ENCODE measurements around the gene ATP7B. TPM values are rescaled to one million over a fixed set of nuclear protein-coding genes. Genes with fewer than 3 reads are reported as not detected.

The ATP7B gene
- total RNA-seq, 1 donor from 2014 or later: 19.3 TPM

DNA sequence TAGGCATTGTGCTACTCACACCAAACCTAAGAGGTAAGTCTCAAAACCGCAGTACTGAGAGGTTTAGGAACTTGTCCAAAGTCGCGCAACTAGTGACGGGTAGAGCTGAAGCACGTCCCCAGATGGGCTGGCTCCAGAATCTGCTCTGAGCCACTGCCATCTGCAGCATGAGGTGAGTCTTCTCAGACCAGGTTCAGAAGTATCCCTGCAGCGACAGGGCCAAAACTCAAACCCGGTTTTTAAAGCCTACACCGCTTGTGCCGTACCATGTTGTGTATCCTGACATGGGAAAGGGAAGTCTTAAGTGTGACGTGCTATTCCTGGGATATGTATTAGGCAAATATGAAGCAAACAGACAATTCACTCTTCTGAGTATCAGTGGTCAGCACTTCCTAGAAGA is 45.1 kb downstream of the ATP7B start:
- Mint-ChIP-seq H3K9me3 (ENCODE audit: unreplicated experiment) (no peaks in the 10 kb centered on the region), H3K4me3 (ENCODE audit: unreplicated experiment) (no peak overlapping the region), H3K27ac (ENCODE audit: unreplicated experiment) (no peak overlapping the region), H3K27me3 (ENCODE audit: unreplicated experiment) (peaks cover 2% of the 10 kb centered on the region), H3K4me1 (ENCODE audit: unreplicated experiment) (peaks cover 16% of the 10 kb centered on the region), H3K36me3 (ENCODE audit: low read depth, unreplicated experiment) (peaks cover 14% of the 10 kb centered on the region)
- DNase-seq (ENCODE audit: low spot score): no peak
- TF ChIP-seq, protein P1, sequence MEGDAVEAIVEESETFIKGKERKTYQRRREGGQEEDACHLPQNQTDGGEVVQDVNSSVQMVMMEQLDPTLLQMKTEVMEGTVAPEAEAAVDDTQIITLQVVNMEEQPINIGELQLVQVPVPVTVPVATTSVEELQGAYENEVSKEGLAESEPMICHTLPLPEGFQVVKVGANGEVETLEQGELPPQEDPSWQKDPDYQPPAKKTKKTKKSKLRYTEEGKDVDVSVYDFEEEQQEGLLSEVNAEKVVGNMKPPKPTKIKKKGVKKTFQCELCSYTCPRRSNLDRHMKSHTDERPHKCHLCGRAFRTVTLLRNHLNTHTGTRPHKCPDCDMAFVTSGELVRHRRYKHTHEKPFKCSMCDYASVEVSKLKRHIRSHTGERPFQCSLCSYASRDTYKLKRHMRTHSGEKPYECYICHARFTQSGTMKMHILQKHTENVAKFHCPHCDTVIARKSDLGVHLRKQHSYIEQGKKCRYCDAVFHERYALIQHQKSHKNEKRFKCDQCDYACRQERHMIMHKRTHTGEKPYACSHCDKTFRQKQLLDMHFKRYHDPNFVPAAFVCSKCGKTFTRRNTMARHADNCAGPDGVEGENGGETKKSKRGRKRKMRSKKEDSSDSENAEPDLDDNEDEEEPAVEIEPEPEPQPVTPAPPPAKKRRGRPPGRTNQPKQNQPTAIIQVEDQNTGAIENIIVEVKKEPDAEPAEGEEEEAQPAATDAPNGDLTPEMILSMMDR (IDR thresholded peaks at IDR 0.05; ENCODE audit: unreplicated experiment): no peak

DNA sequence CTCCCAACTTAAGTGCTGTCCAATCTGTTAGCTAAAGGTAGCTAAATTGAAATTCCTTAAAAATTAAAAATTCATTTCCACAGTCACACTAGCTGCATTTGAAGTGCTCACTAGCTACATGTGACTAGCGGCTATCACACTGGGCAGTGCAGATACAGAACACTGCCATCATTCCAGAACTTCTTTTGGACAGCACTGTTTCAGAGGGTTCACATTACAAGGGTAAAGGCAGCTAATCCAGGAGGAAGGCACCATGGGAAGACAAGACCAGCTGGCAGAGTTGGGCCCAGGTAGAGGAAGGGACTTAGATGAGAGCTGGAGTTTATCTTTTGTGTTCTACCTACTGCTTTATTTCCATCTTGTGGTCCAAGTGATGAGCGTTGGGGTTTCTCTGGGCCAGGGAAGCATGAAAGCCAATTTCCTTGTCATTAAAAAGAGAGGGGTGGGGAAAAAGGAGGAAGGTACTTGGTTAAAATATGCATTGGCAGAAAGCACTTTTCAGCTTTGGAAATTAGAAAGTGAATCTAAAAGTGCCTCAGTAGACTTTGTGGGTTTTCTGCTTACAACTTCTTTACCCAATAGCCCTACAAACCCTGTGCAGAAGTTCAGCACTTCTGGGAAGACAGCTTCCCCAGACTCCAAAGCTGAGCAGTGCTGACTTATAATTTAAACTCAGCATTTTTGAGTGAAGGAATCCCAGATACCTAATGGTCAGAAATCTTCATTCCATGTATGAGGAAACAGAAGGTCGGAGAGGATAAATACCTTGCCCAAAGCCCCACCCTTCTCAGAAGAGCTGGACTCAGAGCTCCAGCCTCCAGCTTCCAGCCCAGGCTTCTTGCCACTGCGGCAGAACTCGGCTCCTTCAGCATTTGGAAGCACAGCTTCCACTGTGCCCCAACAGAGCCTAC is 49.5 kb downstream of the ATP7B start:
- TF ChIP-seq, protein P1 (IDR thresholded peaks at IDR 0.05; ENCODE audit: unreplicated experiment): no peak
- DNase-seq (ENCODE audit: low spot score): no peak
- no peak overlapping the region for H3K27ac Mint-ChIP-seq (ENCODE audit: unreplicated experiment)
- H3K9me3 Mint-ChIP-seq (ENCODE audit: unreplicated experiment): no peaks in the 10 kb centered on the region
- no peaks in the 10 kb centered on the region for H3K4me1 Mint-ChIP-seq (ENCODE audit: unreplicated experiment)
- H3K4me3 Mint-ChIP-seq (ENCODE audit: unreplicated experiment): no peak overlapping the region
- H3K36me3 Mint-ChIP-seq (ENCODE audit: low read depth, unreplicated experiment): peaks cover 13% of the 10 kb centered on the region
- peaks cover 2% of the 10 kb centered on the region for H3K27me3 Mint-ChIP-seq (ENCODE audit: unreplicated experiment)

DNA sequence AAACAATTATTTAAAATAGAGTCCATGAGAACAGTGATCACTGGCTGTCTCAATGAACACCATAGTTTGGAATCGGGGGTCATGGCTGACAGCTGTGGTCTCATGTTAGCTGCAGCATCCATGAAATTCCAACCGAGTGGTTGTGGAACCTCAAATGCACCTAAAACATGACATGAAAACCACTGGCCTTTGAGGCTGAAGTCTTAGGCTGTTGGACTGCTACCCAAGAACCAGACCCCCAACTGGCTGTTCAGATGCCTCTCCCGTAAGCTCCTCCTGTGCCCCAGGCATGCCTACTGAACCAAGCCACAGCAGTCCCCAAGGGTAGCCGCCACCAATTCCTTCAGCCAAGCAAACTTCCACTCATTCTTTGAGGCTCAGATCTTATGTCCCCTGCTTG is 50.5 kb downstream of the ATP7B start:
- no peak overlapping the region for H3K27ac Mint-ChIP-seq (ENCODE audit: unreplicated experiment)
- H3K9me3 Mint-ChIP-seq (ENCODE audit: unreplicated experiment): no peaks in the 10 kb centered on the region
- H3K4me1 Mint-ChIP-seq (ENCODE audit: unreplicated experiment): no peaks in the 10 kb centered on the region
- TF ChIP-seq, protein P1 (IDR thresholded peaks at IDR 0.05; ENCODE audit: unreplicated experiment): no peak
- H3K4me3 Mint-ChIP-seq (ENCODE audit: unreplicated experiment): no peak overlapping the region
- no peak for DNase-seq (ENCODE audit: low spot score)
- H3K36me3 Mint-ChIP-seq (ENCODE audit: low read depth, unreplicated experiment): peaks cover 9% of the 10 kb centered on the region
- H3K27me3 Mint-ChIP-seq (ENCODE audit: unreplicated experiment): peaks cover 2% of the 10 kb centered on the region

DNA sequence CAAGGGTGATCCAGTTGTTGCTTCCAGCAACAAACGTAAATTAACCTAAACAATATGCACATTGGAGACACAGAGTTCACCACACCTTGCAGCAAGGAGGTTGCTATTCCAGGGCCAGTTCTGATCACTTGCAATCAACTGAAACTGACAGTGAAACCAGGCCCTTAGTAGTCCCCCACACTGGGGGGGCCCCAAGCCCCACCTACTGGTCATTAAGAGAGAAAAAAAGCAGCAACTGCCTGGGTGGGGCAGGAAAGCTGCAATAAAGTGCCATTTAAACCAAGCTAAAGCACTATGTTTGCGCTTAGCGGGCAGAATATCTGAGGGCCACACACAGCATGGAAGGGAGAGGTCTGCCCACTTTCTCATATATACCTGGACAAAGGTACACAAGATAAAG is 51.5 kb downstream of the ATP7B start:
- peaks cover 13% of the 10 kb centered on the region for H3K36me3 Mint-ChIP-seq (ENCODE audit: low read depth, unreplicated experiment)
- TF ChIP-seq, protein P1 (IDR thresholded peaks at IDR 0.05; ENCODE audit: unreplicated experiment): no peak
- no peak overlapping the region for H3K4me3 Mint-ChIP-seq (ENCODE audit: unreplicated experiment)
- DNase-seq (ENCODE audit: low spot score): no peak
- H3K27ac Mint-ChIP-seq (ENCODE audit: unreplicated experiment): no peak overlapping the region
- H3K9me3 Mint-ChIP-seq (ENCODE audit: unreplicated experiment): no peaks in the 10 kb centered on the region
- H3K4me1 Mint-ChIP-seq (ENCODE audit: unreplicated experiment): no peaks in the 10 kb centered on the region
- H3K27me3 Mint-ChIP-seq (ENCODE audit: unreplicated experiment): peaks cover under 1% of the 10 kb centered on the region

DNA sequence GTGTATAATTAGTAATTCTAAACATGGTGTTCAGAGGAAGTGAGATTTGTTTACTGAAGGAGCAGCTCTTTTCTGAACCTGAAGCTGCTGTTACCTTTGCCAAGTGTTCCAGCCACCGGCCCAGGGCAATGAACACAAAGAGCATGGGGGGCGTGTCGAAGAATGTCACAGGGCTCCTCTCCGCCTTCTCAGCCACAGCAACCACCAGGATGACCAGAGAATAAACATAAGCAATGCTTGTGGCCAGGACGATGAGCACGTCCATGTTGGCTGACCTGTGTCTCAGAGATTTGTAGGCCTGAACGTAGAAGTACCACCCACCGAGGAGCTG is 53.1 kb downstream of the ATP7B start:
- no peaks in the 10 kb centered on the region for H3K27me3 Mint-ChIP-seq (ENCODE audit: unreplicated experiment)
- H3K9me3 Mint-ChIP-seq (ENCODE audit: unreplicated experiment): no peaks in the 10 kb centered on the region
- H3K4me1 Mint-ChIP-seq (ENCODE audit: unreplicated experiment): no peaks in the 10 kb centered on the region
- TF ChIP-seq, protein P1 (IDR thresholded peaks at IDR 0.05; ENCODE audit: unreplicated experiment): no peak
- DNase-seq (ENCODE audit: low spot score): no peak
- H3K4me3 Mint-ChIP-seq (ENCODE audit: unreplicated experiment): no peak overlapping the region
- H3K27ac Mint-ChIP-seq (ENCODE audit: unreplicated experiment): no peak overlapping the region
- peaks cover 23% of the 10 kb centered on the region for H3K36me3 Mint-ChIP-seq (ENCODE audit: low read depth, unreplicated experiment)

All from endothelial cell (in vitro differentiated cells).